ENCODE measurements around the gene FOXA3.
"Not testable (repeated sequence)": the region's sequence is repeated elsewhere in the genome, so short reads cannot be mapped to it uniquely, and the experiment has no call there.

The FOXA3 gene

DNA sequence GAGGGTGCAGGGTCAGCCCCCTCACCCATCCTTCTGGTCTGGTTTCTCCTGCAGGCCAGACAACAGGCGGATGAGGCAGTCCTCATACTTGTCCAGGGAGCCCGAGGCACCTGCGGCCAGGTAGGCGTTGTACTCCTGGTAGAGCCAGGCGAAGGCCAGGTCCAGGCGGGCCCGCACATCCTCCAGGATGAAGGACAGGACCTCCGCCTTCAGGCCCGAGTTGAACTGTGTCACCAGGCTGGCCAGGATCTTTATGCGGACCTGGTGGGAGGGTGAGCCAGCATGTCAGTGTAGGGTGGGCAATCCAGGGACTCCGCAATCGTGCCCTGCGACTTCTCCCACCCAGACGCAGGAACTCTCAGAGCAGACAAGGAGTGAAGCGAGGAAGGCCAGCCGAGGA is 35.2 kb upstream of the FOXA3 start:
- no peak for DNase-seq

DNA sequence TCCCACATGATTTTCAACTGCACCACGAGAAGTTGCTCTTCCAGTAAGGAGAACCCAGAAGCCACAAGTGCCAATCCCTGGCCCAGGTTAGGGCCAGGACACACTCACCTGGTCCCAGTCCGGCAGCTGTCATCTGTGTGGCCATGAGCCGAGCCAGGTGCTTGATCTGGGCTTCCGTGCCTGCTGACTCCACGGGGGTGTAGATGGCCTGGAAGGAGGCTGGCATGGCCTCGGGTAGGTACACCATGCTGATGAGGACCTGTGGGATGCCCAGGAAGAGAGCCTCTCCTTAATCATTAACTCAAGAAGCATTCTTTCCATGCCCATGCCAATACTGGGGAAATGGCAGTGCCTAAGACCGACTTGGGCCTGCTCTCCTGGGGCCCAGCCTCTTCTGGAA is 29.2 kb upstream of the FOXA3 start:
- DNase-seq: no peak

DNA sequence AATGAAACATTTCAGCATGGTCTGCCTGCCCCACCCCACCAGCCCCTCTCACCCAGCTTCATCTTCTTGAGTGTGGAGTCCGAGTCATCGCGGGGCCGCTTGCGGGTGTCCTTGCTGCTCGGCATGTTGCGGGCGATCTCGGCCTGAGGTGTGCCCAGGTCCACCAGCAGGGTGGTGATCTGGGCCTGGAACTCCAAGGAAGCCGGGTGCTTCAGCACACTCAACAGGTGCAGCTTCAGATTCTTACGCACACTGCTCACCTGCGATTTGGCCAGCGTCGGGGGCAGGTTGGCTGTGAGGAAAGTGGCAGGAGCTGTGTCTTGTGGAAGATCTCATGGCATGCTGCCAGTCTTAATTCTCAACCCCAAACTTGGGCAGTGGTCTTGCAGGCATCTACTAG is 21.9 kb upstream of the FOXA3 start:
- no peak for DNase-seq

DNA sequence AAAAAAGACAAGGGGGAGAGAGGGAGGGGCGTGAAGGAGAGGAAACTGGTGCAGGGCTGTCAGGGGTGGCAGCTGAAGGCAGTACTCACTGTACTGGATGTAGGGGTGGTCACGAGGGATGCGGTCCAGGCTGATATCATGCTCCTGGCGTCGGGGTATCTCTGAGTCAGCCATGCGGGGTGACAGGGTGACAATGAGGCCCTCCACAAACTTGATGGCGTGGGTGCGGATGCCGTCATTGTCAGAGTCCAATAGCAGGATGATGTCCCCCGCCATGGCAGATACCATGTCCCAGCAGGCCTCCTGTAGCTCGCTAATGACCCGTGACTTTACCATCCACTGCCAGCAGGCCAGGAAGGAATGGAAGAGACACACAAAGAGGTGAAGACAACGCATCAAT is 16.5 kb upstream of the FOXA3 start:
- DNase-seq: no peak

GRCh38 chr19:45848922-45849321 is 15.2 kb upstream of the FOXA3 start:
- no peak for DNase-seq

DNA sequence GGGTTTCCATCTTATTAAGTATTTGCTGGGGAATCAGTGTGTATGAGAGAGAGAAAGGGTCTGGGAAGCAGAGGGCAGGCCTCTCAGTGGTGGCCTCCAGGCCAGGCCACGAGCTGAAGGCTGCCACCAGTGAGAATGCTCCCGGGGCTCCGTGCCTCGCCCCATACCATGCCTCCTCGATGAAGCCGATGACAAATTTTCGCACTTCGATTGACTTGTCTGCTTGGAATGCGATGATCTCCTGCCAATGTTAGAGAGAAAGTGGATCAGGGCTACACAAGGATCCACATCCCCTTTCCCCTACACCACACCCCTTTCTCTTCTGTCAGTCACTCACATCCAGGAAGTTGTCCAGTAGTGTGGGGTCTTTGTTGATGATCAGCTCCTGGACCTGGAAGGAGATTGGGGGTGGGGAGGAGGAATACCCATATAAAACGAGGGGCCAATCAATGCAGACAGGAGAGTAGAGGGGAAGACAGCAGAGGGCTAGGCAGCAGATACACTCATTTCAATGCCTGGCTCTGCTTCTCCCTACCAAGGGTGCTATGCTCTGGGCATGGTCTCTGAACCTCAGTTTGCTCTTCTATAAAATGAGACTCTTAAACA is 11.9 kb upstream of the FOXA3 start:
- DNase-seq: no peak

GRCh38 chr19:45852983-45853382 is 11.1 kb upstream of the FOXA3 start:
- DNase-seq: no peak

- no peak for DNase-seq
Measured at GRCh38 chr19:45854167-45854778, 9.9 kb upstream of the FOXA3 start.

GRCh38 chr19:45860359-45861259 is 3.5 kb upstream of the FOXA3 start:
- no peak for DNase-seq

GRCh38 chr19:45862271-45862563 is 1.9 kb upstream of the FOXA3 start:
- DNase-seq: no peak

DNA sequence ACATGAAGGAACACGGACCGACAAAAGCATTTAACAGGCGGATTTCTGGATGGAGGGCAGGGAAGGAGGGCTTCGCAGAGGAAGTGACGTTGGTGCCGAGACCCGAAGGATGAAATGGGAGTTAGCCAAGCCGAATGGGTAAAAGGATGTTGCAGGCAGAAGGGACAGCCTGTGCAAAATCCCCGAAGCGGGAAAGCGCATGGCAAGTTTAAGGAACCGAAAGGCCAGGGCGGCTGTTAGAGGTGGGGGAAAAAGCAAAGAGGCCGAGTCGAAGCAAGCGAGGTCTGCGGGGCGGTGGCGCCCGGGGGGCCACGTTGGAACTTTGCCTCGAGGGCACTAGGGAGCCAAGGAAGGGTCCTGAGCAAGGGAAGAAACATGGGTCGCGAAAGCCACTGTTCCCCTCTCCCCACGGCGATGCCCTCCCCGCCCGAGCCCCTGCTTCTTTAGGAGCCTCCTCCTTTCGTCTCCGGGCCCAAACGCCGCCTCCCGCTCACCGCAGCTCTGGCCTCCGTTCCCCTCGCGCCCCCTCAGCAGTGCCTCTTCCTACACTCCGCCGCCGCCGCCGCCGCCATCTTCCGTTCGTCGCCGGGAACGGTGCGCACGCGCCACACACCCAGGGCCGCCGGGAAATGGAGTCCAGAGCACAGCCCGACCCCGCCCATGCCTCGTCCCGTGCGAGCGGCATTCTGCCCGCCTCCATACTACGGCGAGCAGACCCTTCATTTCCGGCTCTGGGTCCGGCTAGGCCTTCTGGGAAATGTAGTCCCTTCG is 1.4 kb upstream of the FOXA3 start, which contains the start of gene SYMPK:
Gene SYMPK (minus strand): TSS at position 584 of the 771 bp plus-strand sequence. CDS start 8,652 bp downstream, outside the sequence.
- peak; percentile 100 for DNase-seq

DNA sequence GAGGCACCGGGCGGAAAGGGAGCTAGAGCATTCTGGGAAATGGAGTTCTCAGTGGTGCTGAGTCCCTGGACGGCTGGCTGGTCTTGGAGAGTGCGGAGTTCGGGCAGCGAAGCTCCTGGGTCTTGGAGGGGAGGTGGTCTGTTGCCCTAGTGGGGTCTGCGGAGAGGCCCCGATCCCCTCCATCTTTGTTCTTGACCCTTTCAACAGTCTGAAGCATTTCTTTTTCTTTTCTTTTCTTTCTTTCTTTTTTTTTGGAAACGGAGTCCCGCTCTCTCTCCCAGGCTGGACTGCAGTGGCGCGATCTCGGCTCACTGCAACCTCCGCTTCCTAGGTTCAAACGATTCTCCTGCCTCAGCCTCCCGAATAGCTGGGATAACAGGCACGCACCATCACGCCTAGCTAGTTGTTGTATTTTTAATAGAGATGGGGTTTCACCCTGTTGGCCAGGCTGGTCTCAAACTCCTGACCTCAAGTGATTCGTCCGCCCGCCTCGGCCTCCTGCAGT is 739 bp upstream of the FOXA3 start:
- no peak for DNase-seq

GRCh38 chr19:45864629-45865082 is 530 bp downstream of the FOXA3 start:
- DNase-seq: no peak

DNA sequence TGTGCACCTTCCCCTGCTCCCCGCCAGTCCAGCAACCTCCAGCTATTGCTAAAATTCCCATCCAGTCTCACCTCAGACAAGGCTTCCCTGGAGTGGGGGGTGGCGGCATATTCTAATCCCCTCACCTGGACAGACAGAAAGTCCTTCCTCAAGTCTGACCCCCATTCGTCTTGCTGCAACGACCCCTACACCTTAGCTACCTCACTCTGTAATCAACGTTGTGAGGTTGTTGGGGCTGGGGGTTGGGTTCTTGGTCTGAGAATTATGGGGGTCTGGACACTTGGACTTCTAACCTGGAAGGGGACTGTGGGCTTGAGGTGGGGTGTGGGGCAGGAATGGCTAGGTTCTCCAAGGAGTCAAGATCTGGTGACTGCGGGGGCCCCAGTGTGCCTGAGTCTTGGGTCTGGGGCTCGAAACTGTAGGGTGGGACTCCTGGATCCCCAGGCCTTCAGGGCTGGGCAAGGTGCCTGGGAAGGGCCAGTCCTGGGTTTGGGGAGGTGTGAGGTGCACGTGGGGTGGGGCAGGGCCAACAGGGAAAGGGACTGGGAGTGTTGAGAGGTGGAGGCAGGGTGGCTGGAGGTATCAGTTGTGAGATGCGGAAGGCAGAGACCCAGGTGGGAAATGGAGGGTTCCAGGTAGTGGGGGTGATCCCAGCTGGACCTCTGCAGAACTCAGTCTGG is 1.3 kb downstream of the FOXA3 start:
- DNase-seq: no peak

- DNase-seq: no peak
Measured at GRCh38 chr19:45866400-45867176, 2.5 kb downstream of the FOXA3 start.

DNA sequence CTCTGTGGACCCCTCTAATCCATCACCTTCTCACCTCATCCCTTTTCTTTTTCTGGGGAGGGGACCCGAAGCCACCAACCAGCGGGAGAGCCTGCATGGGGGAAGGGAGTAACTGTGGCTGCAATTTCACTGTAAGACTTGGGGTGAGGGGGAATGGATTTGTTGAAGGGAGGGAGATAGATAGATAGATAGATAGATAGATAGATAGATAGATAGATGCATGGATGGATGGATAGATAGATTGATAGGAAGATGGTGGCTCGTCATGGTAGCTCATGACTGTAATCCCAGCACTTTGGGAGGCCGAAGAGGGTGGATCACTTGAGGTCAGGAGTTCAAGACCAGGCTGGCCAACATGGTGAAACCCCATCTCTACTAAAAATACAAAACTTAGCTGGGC is 3.1 kb downstream of the FOXA3 start:
- DNase-seq: not testable (repeated sequence)

DNA sequence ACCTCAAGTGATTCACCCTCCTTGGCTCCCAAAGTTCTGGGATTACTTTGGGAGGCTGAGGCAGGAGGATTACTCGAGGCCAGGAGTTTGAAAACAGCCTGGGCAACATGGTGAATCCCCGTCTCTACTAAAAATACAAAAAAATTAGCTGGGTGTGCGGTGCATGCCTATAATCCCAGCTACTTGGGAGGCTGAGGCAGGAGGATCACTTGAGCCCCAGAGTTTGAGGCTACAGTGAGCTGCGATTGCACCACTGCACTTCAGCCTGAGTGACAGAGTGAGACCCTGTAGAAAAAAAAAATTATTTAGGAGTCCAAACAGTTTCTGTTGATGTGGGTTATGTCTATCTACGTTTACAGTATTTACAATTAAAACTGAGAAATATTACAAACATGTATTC is 6.7 kb downstream of the FOXA3 start:
- DNase-seq: no peak

GRCh38 chr19:45872095-45872919 is 8.2 kb downstream of the FOXA3 start:
- no peak for DNase-seq

DNA sequence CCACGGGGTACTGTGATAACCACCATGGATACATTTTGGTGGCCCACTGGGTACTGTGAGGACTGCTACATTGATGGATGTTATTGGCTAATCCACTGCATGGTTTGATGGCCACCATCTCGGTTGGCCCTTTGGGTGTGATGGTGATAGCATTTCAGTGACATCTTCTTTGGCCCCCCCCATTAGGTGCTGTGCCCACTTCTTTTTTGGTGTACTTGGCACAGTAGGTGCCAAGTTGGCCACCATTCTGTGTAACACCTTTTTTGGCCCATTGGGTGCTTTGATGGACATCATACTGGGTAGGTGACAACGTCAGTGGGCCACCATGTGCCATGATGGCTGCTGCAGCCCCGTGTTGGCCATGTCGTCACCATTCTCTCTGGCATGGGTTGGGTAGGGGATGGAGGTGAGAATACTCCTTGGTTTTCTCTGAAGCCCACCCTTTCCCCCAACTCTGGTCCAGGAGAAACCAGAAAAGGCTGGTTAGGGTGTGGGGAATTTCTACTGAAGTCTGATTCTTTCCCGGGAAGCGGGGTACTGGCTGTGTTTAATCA is 9.2 kb downstream of the FOXA3 start:
- no peak for DNase-seq

DNA sequence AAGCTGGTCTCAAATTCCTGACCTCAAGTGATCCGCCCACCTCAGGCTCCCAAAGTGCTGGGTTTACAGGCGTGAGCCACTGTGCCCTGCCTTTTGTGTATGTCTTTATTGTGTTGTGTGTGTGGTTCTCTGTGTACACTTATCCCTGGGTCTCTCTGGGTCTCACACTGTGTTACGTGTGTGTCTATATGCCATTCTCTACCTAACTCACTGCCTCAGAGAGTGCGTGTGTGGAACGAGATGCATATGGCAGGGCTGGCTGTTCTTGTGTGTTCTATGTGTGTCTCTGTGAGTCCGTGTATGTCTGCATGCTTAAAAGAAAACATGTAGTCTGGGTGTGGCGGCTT is 10.5 kb downstream of the FOXA3 start:
- DNase-seq: no peak

- DNase-seq: no peak
Measured at GRCh38 chr19:45876161-45876410, 12.0 kb downstream of the FOXA3 start.
